Urinary bladder (tissue), 4 donors: ENCODE data around the gene CELA2B. TPM values are rescaled to one million over a fixed set of nuclear protein-coding genes. Genes with fewer than 3 reads are reported as not detected.
"Not testable (repeated sequence)": the region's sequence is repeated elsewhere in the genome, so short reads cannot be mapped to it uniquely, and the experiment has no call there.

Experiments
- DNase-seq: peaks from one replicate; pipeline ENCODE4 v3.0.0-alpha.2; 2015; ENCODE audit errors: extremely low spot score
- H3K27ac ChIP-seq: one replicate; pipeline ENCODE4 v1.5.1; 2013; ENCODE audit warnings: low read depth, mild to moderate bottlenecking, moderate library complexity
- H3K36me3 ChIP-seq: one replicate; pipeline ENCODE4 v1.6.1; 2013; ENCODE audit warnings: mild to moderate bottlenecking, moderate library complexity; ENCODE audit not compliant: insufficient read depth
- H3K4me1 ChIP-seq: one replicate; pipeline ENCODE4 v1.6.1; 2013; ENCODE audit warnings: mild to moderate bottlenecking, moderate library complexity; ENCODE audit not compliant: insufficient read depth
- H3K4me3 ChIP-seq: one replicate; pipeline ENCODE4 v1.5.1; 2013; ENCODE audit warnings: low read depth, low read length
- WGBS: extraction: QIAGEN DNeasy Blood & Tissue Kit; methylation state at CpG from one replicate; pipeline ENCODE4 v1.1.7; 2013; 5-methylcytosine and 5-hydroxymethylcytosine counted together
- polyA plus RNA-seq: library from polyadenylated mRNA; stranded (reverse); fragments of 200-250 nt; gene quantifications from one replicate; pipeline ENCODE4 v1.2.3, GENCODE V29; 2013
- total RNA-seq: library from RNA; depleted of rRNA; stranded (reverse); fragments of >200 nt; gene quantifications from one replicate; pipeline ENCODE4 v1.2.3, GENCODE V29; 2014
- donor health status: healthy with polysubstance abuse.
- donor health status: healthy.

The CELA2B gene
- total and polyA plus RNA-seq, 2 donors = 0.32 TPM; not detected in 1

DNA sequence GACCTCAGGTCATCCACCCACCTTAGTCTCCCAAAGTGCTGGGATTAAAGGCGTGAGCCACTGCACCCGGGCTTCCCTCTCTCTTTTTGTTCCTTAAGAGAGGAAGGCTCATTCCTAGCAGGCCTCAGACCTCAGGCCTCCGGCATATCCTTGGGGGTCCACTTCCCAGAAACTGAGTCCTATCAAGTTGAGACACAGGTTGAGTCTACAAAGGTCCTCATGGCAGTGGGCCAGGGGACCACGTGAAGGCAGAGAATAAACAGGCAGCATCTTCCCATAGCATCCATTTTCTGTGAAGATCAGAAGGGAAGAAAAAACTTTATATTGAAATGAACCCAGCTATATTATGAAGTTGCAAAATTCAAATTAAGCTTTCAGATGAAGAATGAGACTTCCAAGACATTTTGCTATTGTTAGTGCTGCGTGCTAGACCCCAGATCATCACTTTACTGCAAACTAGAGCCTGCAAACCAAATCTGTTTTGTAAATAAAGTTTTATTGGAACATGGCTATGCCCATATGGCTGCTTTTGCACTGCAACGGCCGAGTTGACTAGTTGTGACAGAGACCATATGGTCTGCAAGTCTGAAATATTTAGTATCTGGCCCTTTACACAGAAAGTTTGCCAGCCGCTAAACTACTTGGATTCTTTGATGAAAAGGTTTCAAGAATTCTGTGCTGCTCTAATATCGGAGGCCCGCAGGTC, 22.9 kb upstream of the CELA2B start:
- WGBS = 54% methylated on average over 10 of the region's 10 CpGs
- no peak for DNase-seq
- no peak overlapping the region for H3K4me3 ChIP-seq
- H3K36me3 ChIP-seq = no peaks in the 10 kb centered on the region
- no peaks in the 10 kb centered on the region for H3K4me1 ChIP-seq
- H3K27ac ChIP-seq = no peak overlapping the region

DNA sequence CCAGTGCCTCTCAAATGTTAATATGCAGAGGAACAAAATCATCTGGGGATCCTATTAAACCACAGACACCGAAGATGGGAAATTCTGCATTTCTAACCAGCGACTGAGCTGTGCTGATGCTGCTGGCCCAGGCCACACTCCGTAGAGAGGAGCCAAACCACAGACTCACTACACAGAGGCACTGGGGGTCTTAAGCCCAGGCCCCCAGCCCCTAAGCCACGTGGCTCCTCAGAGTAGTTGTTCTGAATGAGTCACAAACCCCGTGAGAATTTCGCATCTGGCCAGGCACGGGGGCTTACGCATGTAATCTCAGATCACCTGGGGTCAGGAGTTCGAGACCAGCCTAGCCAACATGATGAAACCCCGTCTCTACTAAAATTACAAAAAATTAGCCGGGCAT, 22.2 kb upstream of the CELA2B start:
- Histone ChIP-seq H3K4me1 (no peaks in the 10 kb centered on the region), H3K4me3 (no peak overlapping the region), H3K27ac (no peak overlapping the region), H3K36me3 (no peaks in the 10 kb centered on the region)
- no peak for DNase-seq
- 64% methylated on average over 11 of the region's 11 CpGs for WGBS

DNA sequence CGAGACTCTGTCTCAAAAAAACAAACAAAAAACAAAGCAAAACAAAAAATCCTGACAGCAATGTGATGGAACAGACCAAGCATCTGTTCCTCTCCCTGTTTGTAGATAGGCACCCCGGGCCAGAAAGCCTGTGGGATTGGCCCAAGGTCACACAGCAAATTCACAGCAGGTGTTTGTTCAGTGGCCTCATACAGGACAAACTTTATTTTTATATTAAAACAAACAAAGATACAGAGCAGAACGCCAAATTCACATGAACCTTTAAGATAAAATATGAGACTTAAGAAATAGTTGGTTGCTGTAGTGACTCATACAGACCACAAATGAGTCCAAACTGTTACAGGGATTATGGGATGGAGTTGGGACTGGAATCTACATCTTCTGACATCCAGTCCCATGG, 21.6 kb upstream of the CELA2B start:
- Histone ChIP-seq H3K4me1 (no peaks in the 10 kb centered on the region), H3K27ac (no peak overlapping the region), H3K4me3 (no peak overlapping the region), H3K36me3 (no peaks in the 10 kb centered on the region)
- 70% methylated on average over 3 of the region's 3 CpGs for WGBS
- no peak for DNase-seq

DNA sequence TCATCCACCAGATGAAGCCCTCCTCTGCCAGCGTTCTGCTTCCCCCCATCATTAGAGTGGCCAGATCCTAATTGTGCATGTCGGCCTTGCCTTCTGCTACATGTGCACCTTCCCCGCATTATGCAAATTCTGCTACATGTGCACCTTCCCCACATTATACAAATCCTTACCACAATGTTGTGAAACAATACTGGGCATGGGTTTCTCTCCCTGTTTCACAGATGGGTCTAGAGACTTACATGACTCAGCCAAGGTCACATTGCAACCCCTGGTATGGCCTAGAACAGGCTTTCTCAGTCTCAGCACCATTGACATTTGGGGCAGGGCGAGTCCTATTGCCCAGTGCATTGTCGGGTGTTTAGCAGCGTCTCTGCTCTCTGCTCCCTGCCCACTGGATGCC, 20.4 kb upstream of the CELA2B start:
- no peak for DNase-seq
- WGBS = 76% methylated on average over 5 of the region's 6 CpGs
- Histone ChIP-seq H3K36me3 (no peaks in the 10 kb centered on the region), H3K4me3 (no peak overlapping the region), H3K27ac (no peak overlapping the region), H3K4me1 (peaks cover 2% of the 10 kb centered on the region)

DNA sequence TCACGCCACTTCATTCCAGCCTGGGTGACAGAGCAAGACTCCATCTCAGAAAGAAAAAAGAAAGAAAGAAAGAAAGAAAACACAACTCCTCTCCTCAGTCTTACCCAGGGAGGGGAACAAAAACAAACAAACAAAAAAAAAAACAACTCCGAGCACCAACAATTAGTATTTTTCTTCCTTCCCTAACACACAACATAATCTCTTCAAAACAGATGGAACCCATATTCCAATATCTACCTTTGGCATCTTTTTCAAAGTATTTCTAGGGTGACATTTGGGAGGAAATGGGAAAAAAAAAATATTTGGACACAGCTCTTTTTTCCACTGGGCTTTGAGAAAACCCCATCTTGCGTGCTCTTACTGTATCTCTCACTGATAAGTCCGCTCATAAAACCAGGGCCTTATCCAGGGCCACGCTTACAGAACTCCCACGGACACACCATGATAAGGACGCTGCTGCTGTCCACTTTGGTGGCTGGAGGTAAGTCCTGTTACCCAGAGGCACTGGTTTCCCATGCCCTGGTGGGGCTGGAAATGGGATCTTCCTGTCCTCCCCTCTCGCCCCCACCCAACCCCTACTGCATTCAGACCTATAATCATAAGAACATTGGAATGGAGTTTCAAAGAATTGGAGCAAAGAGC, 19.5 kb upstream of the CELA2B start, which contains the start of gene CELA2A:
TSS of gene CELA2A (plus strand) at position 420 of the 642 bp plus-strand sequence. CDS start at position 442, 22 bp downstream.
- Histone ChIP-seq H3K4me1 (peaks cover 2% of the 10 kb centered on the region), H3K36me3 (no peaks in the 10 kb centered on the region), H3K27ac (no peak within 1 kb of the TSS), H3K4me3 (no peak within 1 kb of the TSS)
- no peak for DNase-seq
- WGBS = 72% methylated on average over 8 of the region's 8 CpGs

DNA sequence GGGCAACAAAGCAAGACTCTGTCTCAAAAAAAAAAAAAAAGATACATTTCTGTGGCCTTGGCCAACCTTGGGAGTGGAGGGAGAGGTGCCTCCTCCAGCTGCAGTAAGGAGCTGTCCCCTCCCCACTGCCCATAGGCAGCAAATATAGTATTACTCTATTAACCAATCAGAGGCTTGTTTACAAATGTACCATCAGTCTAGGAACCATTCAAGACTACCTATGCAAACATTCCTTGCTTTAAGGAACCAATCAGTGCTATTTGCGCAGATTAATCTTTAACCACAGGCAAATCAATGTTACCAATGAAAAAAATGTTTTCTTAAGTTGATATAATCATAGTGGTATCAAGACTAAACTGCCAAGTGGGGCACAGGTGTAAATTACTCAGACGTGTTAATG, 18.3 kb upstream of the CELA2B start:
- Histone ChIP-seq H3K36me3 (no peaks in the 10 kb centered on the region), H3K27ac (no peak overlapping the region), H3K4me3 (no peak overlapping the region), H3K4me1 (peaks cover 2% of the 10 kb centered on the region)
- DNase-seq = no peak
- WGBS = 77% methylated on average over 2 of the region's 2 CpGs

DNA sequence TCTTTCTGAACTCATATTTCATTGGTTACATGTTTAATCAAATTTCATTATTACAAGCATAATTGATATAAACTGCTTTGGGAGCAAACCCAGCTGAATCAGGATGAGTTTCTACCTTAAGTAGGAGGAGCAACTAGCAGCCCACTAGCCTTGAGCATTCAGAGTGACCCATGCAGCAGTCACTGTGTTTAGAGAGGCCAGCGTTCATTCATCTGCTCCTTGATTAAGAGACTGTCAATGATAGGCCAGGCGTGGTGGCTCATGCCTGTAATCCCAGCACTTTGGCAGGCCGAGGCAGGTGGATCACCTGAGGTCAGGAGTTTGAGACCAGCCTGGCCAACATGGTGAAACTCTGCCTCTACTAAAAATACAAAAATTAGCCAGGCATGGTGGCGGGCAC, 17.5 kb upstream of the CELA2B start:
- WGBS = 73% methylated on average over 4 of the region's 4 CpGs
- not testable (repeated sequence) for H3K36me3 ChIP-seq, DNase-seq, H3K4me1 ChIP-seq, H3K4me3 ChIP-seq, H3K27ac ChIP-seq

DNA sequence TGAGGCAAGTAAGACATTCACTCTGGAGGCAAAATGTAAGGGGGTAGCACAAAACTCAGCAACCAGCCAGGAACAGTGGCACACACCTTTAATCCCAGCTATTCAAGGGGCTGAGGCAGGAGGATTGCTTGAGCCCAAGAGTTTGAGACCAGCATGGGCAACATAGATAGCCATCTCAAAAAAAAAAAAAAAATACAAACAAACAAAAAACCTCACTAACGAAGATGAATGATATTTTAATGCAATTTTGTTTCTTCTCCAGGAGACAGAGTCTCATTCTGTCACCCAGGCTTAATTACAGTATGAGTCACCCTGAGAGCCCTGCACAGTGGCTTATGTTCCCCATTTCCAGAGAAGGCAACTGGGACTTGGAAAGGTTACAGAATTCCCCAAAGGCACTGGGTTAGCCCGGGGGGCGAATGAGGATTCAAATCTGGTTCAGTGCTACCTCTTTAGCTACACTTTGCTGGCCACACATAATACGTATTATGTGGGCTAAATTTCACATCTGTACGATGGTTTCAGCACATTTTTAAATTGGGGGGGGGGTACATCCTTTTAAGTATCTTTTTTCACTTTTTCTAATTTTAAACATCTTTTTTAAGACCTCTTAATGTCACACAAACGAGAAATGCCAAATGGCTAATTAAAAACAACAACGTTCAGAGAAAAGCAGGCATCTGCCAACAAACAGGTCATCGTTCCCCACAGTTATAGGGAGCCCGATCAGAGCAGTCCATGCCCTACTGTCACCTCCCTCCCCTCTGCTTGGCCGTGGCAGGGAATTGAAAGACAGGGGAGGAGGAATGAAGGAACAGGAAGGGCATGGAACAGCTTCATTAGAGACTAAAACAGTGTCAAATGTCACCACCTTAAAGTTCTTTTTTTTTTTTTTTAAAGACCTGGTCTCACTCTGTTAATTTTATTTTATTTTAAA, 15.9 kb upstream of the CELA2B start:
- H3K4me1 ChIP-seq = peaks cover 2% of the 10 kb centered on the region
- no peaks in the 10 kb centered on the region for H3K36me3 ChIP-seq
- 59% methylated on average over 10 of the region's 10 CpGs for WGBS
- H3K27ac ChIP-seq = no peak overlapping the region
- no peak overlapping the region for H3K4me3 ChIP-seq
- DNase-seq = no peak

DNA sequence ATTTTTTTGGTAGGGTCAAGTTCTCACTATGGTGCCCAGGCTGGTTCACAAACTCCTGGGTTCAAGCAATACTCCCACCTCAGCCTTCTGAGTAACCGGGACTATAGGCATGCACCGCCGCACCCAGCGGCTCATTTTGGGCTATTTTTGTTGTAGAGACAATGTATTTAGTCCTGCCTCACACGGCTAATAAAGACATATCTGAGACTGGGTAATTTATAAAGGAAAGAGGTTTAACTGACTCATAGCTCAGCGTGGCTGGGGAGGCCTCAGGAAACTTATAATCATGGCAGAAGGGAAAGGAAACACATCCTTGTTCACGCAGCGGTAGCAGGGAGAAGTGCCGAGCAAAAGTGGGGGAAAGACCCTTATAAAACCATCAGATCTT, 15.2 kb upstream of the CELA2B start:
- Histone ChIP-seq H3K4me1 (peaks cover 2% of the 10 kb centered on the region), H3K27ac (no peak overlapping the region), H3K36me3 (no peaks in the 10 kb centered on the region), H3K4me3 (no peak overlapping the region)
- no peak for DNase-seq
- 90% methylated on average over 9 of the region's 9 CpGs for WGBS

DNA sequence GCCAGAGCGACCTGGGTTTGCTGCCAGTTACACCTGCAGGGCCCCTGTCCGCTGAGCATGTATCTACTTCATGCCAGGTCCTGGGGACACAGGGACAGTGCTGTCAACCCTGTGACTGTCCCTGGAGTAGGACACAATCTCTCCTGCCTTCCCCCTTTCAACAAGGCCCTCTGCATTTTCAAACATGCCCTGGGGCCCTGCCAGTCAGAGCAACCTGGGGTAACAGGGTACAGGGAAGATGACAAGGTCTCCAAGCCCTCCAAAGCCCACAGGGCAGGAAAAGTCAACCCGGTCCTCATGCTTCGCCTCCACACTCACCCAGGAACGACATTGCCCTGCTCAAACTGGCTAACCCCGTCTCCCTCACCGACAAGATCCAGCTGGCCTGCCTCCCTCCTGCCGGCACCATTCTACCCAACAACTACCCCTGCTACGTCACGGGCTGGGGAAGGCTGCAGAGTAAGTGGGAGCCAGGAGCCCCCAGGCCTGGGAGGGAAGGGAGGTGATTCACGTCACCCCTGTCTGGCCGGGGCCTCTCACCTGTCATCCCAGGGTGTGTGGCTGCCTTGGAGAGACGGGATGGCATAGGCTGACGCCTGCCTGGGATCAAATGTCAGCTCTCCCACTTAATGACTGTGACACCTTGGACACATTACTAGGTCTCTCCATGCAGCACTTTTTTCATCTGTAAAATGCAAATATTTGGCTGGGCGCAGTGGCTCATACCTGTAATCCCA, 12.7 kb upstream of the CELA2B start:
- not testable (repeated sequence) for H3K4me1 ChIP-seq, H3K36me3 ChIP-seq, DNase-seq, H3K27ac ChIP-seq, H3K4me3 ChIP-seq
- 68% methylated on average over 14 of the region's 15 CpGs for WGBS

DNA sequence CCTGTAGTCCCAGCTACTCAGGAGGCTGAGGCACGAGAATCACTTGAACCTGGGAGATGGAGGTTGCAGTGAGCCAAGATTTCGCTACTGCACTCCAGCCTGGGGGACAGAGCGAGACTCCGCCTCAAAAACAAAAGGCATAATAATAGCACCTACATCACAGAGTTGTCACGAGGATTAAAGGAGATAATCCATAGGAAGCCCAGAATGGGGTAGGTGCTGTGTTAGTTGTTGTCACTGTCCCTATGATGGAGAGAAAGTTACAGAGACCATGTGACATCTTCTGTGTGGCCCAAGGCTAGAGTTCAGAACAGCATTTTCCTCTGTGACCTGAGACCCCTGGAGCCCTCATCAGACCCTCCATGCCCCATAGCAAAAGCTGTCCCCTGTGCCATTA, 12.0 kb upstream of the CELA2B start:
- not testable (repeated sequence) for H3K36me3 ChIP-seq, DNase-seq, H3K4me3 ChIP-seq, H3K27ac ChIP-seq, H3K4me1 ChIP-seq
- 94% methylated on average over 5 of the region's 5 CpGs for WGBS

DNA sequence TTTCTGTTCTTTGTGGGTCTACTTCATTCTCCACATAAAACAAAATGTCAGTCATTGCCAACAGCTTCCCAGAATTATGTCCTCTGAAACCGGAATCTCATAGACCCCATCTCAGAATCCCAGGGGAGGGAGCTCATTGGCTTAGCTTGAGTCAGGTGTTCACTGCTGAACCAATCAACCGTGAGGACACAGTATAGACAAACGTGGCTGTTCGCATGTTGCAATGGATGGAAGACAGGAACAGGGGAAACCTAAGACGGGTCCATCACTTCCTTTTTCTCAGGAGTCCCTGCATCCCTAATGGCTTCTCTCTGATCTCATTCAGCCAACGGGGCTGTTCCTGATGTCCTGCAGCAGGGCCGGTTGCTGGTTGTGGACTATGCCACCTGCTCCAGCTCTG, 10.2 kb upstream of the CELA2B start:
- H3K4me3 ChIP-seq = no peak overlapping the region
- no peaks in the 10 kb centered on the region for H3K36me3 ChIP-seq
- 77% methylated on average over 7 of the region's 7 CpGs for WGBS
- no peak overlapping the region for H3K27ac ChIP-seq
- H3K4me1 ChIP-seq = no peaks in the 10 kb centered on the region
- no peak for DNase-seq

DNA sequence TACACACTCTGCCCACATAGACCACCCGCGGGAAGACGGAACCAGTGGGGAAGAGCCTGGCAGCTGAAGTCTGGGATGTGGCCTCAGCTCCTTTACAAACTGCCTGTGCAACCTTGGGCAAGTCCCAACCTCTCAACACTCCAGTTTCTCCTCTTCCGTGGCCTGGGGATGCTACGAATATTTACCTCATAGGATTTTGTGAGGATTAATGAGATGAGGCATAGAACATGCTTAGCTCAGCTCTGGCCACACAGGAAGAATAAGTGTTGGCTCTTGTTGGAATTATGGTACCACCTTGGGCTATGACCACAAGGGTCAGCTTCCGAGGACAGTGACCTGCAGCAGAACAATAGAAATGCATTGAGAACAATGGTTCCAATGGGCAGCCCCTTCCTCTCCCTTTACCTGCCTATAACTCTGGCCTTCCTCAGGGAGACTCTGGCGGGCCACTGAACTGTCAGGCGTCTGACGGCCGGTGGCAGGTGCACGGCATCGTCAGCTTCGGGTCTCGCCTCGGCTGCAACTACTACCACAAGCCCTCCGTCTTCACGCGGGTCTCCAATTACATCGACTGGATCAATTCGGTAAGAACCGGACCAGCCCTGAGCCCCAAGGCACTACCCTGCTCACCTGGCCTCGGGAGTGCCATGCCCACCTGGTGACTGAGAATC, 8.8 kb upstream of the CELA2B start:
- not testable (repeated sequence) for H3K4me3 ChIP-seq, H3K27ac ChIP-seq, DNase-seq, H3K4me1 ChIP-seq, H3K36me3 ChIP-seq
- 91% methylated on average over 22 of the region's 22 CpGs for whole genome bisulfite sequencing
